Adrenal gland (tissue), 12 donors: ENCODE data around the gene CNN3. TPM values are rescaled to one million over a fixed set of nuclear protein-coding genes. Genes with fewer than 3 reads are reported as not detected.

Experiments used
- DNase-seq, 7 donors: peaks; one replicate each; pipeline ENCODE4 v3.0.0-alpha.2; 2019 to 2020
- H3K27ac ChIP-seq, 5 donors: fragments of 200-600 bp; sonication (generic) in 4 of 5; 1 replicate in 3 of 5; 2 replicates in 2 of 5; pipeline versions ENCODE4 v1.5.1 to v1.8.0; 2016 to 2020; ENCODE audit warnings: mild to moderate bottlenecking in 1 of 5
- H3K27me3 ChIP-seq: fragments of 200-600 bp; 2 replicates; pipeline ENCODE4 v1.8.0; 2021
- H3K36me3 ChIP-seq, 2 donors: fragments of 200-600 bp; replicated peaks in 1 of 2; 1 replicate in 1 of 2; 2 replicates in 1 of 2; pipeline versions ENCODE4 v1.5.1 to v1.8.0; 2018 to 2022
- H3K4me1 ChIP-seq, 2 donors: fragments of 200-600 bp; replicated peaks in 1 of 2; 1 replicate in 1 of 2; 2 replicates in 1 of 2; pipeline versions ENCODE4 v1.5.1 to v1.8.0; 2018 to 2021
- H3K4me3 ChIP-seq, 4 donors: fragments of 200-600 bp; sonication (generic) in 3 of 4; one replicate each; pipeline ENCODE4 v1.5.1; 2016 to 2018
- H3K9me3 ChIP-seq, 3 donors: fragments of 200-600 bp; sonication (generic) in 1 of 3; replicated peaks in 1 of 3; 1 replicate in 2 of 3; 2 replicates in 1 of 3; pipeline versions ENCODE4 v1.5.1 to v1.8.0; 2016 to 2021
- POLR2A ChIP-seq, 2 donors: fragments of 450-650 bp; IDR thresholded peaks; one replicate each; pipeline ENCODE4 v1.6.1; 2017; ENCODE audit warnings: antibody characterized with exemption in 2 of 2, mild to moderate bottlenecking in 2 of 2, moderate library complexity in 1 of 2
- WGBS, 4 donors: extraction: QIAGEN DNeasy Blood & Tissue Kit in 2 of 4; methylation state at CpG; one replicate each; pipeline versions ENCODE4 v1.1.5 to v1.1.7; 2013 to 2017; 5-methylcytosine and 5-hydroxymethylcytosine counted together
- intact Hi-C, 2 donors: fragments of 100-400 bp; cut with DNase I; formaldehyde crosslinking; loops; one replicate each; pipeline versions ENCODE4 v1.14.1 to v1.15.0; 2022 to 2023
- polyA plus RNA-seq, 3 donors: library from polyadenylated mRNA; stranded (reverse); fragments of 200-250 nt in 2 of 3; fragments of 350-450 nt in 1 of 3; fragmentation: Illumina TruSeq in 1 of 3; extraction: RNeasy Lipid Tissue Mini Kit (QIAGEN cat#74804) in 1 of 3; gene quantifications; one replicate each; pipeline ENCODE4 v1.2.3, GENCODE V29; 2013 to 2014
- total RNA-seq, 9 donors: library from RNA; depleted of rRNA in 4 of 9; stranded (reverse); fragments of >200 nt in 4 of 9; fragments of 120-200 nt in 1 of 9; fragmentation: NEBNext Ultra II Directional in 1 of 9; extraction: Animal tissue kit (Norgen Biotek cat#: 25700) in 1 of 9; gene quantifications; one replicate each; pipeline versions ENCODE4 v1.1.0 to v1.2.4, GENCODE V29; 2013 to 2023
- TF ChIP-seq, protein P1 (sequence below), 6 experiments: fragments of 450-650 bp in 4 of 6; fragments of 200-600 bp in 2 of 6; sonication (generic) in 1 of 6; IDR thresholded peaks; 1 replicate in 5 of 6; 2 replicates in 1 of 6; pipeline versions ENCODE4 v1.5.1 to v1.8.0; 2016 to 2021; ENCODE audit warnings: antibody characterized with exemption in 6 of 6, mild to moderate bottlenecking in 2 of 6, moderate library complexity in 1 of 6
- donor health status: healthy with polysubstance abuse.
- donor health status: Bipolar disorder and iron deficiency.
- donor health status: DM: yes; HTN: yes; CAD: no.
- donor health status: DM: no; HTN: no; CAD: no.
- donor health status: DM: no; HTN: no; CAD: no.
- donor health status: DM: yes; HTN: yes; CAD: no.

The CNN3 gene
- total and polyA plus RNA-seq, 12 donors: 97.3 to 766 (median 412) TPM

DNA sequence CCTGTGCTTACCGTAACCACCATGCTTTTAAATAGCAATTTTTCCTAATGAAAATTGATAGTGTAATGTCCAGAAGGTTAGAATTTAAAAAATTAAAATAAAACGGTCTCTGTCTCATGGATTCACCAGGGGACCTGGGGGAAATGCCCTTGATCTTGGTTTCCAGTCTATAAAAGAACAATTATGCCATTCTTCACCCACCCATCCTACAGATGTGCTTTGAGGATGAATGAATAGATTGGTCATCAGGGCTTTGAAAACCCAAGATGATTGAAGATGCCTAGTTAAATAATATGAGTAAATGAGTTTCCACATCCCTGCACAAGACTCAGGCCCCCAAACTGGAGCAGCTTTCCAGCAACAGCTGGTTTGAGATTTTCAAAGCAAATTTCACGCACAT lies 38.7 kb downstream of the CNN3 start:
- TF ChIP-seq, protein P1, sequence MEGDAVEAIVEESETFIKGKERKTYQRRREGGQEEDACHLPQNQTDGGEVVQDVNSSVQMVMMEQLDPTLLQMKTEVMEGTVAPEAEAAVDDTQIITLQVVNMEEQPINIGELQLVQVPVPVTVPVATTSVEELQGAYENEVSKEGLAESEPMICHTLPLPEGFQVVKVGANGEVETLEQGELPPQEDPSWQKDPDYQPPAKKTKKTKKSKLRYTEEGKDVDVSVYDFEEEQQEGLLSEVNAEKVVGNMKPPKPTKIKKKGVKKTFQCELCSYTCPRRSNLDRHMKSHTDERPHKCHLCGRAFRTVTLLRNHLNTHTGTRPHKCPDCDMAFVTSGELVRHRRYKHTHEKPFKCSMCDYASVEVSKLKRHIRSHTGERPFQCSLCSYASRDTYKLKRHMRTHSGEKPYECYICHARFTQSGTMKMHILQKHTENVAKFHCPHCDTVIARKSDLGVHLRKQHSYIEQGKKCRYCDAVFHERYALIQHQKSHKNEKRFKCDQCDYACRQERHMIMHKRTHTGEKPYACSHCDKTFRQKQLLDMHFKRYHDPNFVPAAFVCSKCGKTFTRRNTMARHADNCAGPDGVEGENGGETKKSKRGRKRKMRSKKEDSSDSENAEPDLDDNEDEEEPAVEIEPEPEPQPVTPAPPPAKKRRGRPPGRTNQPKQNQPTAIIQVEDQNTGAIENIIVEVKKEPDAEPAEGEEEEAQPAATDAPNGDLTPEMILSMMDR (IDR thresholded peaks at IDR 0.05): no peak
- TF ChIP-seq POLR2A (IDR thresholded peaks at IDR 0.05): no peak
- DNase-seq: no peak
- intact Hi-C loops: no loop called here
- H3K27ac ChIP-seq: no peak overlapping the region
- WGBS, 4 donors: 85 to 92% (median 87%) methylated on average over 3 of the region's 3 CpGs
- peaks cover 0 to 13% of the 10 kb centered on the region in 2 donors for H3K36me3 ChIP-seq
- peaks cover 8 to 12% of the 10 kb centered on the region in 2 donors for H3K4me1 ChIP-seq
- H3K9me3 ChIP-seq: no peaks in the 10 kb centered on the region
- H3K4me3 ChIP-seq: no peak overlapping the region
- H3K27me3 ChIP-seq: no peaks in the 10 kb centered on the region

DNA sequence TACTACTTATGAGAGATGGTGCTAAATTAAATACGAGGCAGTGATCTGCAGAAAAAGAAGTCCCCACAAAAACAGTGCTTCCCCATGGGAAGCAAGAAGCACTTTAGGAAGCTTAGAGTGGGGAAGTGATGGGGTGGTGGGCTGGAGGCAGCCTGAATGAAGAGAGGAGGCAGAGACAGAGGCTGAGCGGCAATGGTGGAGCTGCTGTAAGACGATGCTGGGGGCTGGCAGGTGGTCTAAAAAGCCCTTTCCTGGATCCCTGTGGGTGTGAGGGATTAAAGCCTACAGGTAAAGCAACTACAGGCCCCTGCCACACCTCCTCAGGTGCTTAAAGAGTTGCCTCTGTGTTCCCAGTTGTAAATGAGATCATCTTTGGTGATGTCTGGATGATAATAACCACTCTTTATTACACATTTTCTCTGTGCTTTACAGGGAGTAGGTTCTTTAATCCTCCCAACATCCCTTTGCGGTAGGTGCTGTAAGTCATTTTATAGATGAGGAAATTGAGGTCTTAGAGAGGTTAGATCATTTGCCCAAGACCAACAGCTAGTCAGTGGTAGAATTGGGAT lies 39.2 kb downstream of the CNN3 start:
- Histone ChIP-seq H3K4me3 (no peak overlapping the region), H3K9me3 (no peaks in the 10 kb centered on the region), H3K36me3 (peaks cover 0 to 8% of the 10 kb centered on the region in 2 donors), H3K27ac (no peak overlapping the region), H3K4me1 (peaks cover 8 to 12% of the 10 kb centered on the region in 2 donors), H3K27me3 (no peaks in the 10 kb centered on the region)
- DNase-seq: no peak
- 77 to 85% (median 79%) methylated on average over 4 of the region's 4 CpGs for WGBS, 4 donors
- intact Hi-C loops: no loop called here
- TF ChIP-seq, protein P1 (IDR thresholded peaks at IDR 0.05): no peak
- no peak for TF ChIP-seq POLR2A (IDR thresholded peaks at IDR 0.05)

DNA sequence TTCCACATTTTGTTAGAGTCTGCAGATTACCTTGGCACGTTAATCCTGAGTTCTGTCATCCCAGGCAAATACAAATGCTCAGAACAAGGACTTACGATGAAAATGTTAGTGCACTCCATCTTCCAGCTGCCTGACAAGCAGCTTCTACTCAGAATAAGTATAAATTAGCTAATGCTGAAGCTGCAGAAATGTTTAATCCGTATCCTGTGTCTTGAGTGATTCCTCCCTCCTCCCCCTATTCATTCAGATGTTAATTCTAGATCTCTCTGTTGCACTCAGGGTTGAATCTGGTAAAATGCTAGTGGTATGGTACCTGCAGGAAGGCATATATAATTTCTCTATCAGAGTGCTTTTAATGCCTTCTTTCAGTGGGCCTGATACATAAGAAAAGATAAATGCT lies 39.8 kb downstream of the CNN3 start:
- DNase-seq: no peak
- Histone ChIP-seq H3K4me1 (peaks cover 8 to 12% of the 10 kb centered on the region in 2 donors), H3K36me3 (peaks cover 0 to 2% of the 10 kb centered on the region in 2 donors), H3K27me3 (no peaks in the 10 kb centered on the region), H3K4me3 (no peak overlapping the region), H3K27ac (no peak overlapping the region), H3K9me3 (no peaks in the 10 kb centered on the region)
- intact Hi-C loops: no loop called here
- TF ChIP-seq, protein P1 (IDR thresholded peaks at IDR 0.05): no peak
- no peak for TF ChIP-seq POLR2A (IDR thresholded peaks at IDR 0.05)
- WGBS, 4 donors: 47 to 64% (median 54%) methylated on average over 3 of the region's 3 CpGs

DNA sequence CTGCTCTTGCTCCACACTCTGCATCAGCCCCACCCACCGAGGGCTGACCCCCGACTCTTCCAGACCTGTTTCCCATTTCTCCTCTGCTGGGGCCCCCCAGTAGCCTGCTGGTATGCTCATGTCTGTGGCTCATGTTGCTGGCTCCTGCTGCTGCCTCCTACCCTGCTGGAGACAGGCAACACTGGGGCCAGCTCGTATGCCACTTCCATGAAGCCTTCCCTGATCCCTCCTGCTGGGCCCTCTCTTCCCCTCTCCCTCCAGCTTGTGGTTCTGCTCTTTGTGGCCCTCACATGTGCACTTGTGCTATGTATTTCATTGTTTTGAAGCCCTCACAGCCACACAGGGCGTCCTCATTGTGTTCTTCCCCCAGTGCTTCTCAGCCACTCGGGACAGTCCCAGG lies 40.5 kb downstream of the CNN3 start:
- no peak overlapping the region for H3K4me3 ChIP-seq
- H3K27me3 ChIP-seq: no peaks in the 10 kb centered on the region
- no peaks in the 10 kb centered on the region for H3K36me3 ChIP-seq
- no peak overlapping the region for H3K27ac ChIP-seq
- intact Hi-C loops: no loop called here
- TF ChIP-seq, protein P1 (IDR thresholded peaks at IDR 0.05): no peak
- no peak for TF ChIP-seq POLR2A (IDR thresholded peaks at IDR 0.05)
- DNase-seq: no peak
- WGBS, 4 donors: 83 to 98% (median 86%) methylated on average over 4 to 5 of the region's 5 CpGs
- H3K4me1 ChIP-seq: peaks cover 8 to 12% of the 10 kb centered on the region in 2 donors
- H3K9me3 ChIP-seq: no peaks in the 10 kb centered on the region
